Frontal cortex (tissue), 4 donors: ENCODE results near the gene HDAC9. TPM values are rescaled to one million over a fixed set of nuclear protein-coding genes. Genes with fewer than 3 reads are reported as not detected.
"Not testable (repeated sequence)": the region's sequence is repeated elsewhere in the genome, so short reads cannot be mapped to it uniquely, and the experiment has no call there.

Experiments used
- DNase-seq, 2 donors: peaks; one replicate each; pipeline ENCODE4 v3.0.0; 2012; ENCODE audit warnings: low spot score in 2 of 2
- FAIRE-seq: peaks from 2 replicates; lab custom pipeline; 2012; peaks lifted over from hg19 to GRCh38; lab: Jason Lieb, UNC
- total RNA-seq: library from RNA; depleted of rRNA; stranded (reverse); fragments of >200 nt; gene quantifications from one replicate; pipeline ENCODE4 v1.2.3, GENCODE V29; 2014
- donor health status: control.
- donor health status: control.
- donor health status: control.

HDAC9 gene
- total RNA-seq, 1 donor from 2014 or later, result 117 TPM

DNA sequence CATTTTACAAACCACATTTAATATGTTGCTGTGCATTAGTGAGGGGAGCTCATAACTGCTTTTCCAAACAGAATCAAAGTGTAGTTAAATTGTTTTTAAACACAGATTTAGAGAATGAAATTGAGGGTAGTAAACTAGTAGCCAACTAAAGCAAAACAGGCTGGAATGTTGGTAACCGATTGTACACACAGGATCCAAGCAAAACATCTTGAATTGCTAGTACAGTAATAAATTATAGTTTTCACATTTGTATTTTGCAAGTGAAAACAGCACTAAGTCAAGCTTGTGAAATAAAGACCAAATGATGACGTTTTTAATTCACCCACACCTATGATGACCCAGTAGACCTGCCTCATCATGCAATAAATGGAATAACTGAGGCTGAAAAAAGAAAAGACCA is 198.3 kb downstream of the HDAC9 start:
- FAIRE-seq (no peak), DNase-seq (no peak)

DNA sequence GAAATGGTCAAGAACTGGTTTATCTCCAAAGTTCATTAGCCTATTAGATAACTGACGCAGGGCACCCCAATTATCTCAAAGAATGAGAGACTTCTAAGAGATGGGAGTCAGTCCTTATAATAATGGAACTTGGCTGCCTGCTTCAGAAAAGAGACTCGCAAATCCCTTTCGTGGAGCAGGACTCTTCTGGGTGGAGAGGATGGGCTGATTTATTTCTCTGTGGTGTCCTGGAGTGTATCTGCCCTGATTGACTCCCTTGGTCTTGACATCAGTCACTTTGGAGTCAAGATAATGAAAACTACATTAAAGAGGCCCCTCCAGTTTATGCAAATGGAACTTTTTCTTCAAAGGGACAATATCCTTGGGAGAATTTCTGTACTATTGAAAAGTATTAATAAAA is 198.9 kb downstream of the HDAC9 start:
- FAIRE-seq (no peak), DNase-seq (no peak)

- DNase-seq, result no peak
- no peak for FAIRE-seq
These were observed 199.4 kb downstream of the HDAC9 start for GRCh38 chr7:18694911-18695310.

- DNase-seq, result no peak
- FAIRE-seq, result no peak
These were observed 202.7 kb downstream of the HDAC9 start for GRCh38 chr7:18698258-18698734.

DNA sequence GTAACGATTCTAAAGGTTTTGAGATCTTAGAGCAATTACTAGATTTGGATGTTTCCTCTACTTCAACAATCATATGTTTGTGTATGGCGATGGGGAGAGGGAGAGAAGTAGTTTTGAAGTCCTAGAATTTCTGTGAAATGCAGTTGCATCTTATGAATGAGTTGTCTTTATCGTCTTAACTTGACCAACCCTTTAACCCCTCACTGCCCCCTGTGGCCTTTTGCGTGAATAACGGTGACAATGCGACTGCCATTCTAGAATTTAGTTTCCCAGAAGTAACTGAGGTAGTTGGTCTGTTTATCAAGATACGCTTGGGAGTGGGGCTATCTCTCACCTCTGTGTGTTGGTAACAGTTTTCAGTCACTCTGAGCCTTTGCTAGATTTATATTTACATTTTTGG is 204.6 kb downstream of the HDAC9 start:
- DNase-seq, result no peak
- FAIRE-seq, result no peak

DNA sequence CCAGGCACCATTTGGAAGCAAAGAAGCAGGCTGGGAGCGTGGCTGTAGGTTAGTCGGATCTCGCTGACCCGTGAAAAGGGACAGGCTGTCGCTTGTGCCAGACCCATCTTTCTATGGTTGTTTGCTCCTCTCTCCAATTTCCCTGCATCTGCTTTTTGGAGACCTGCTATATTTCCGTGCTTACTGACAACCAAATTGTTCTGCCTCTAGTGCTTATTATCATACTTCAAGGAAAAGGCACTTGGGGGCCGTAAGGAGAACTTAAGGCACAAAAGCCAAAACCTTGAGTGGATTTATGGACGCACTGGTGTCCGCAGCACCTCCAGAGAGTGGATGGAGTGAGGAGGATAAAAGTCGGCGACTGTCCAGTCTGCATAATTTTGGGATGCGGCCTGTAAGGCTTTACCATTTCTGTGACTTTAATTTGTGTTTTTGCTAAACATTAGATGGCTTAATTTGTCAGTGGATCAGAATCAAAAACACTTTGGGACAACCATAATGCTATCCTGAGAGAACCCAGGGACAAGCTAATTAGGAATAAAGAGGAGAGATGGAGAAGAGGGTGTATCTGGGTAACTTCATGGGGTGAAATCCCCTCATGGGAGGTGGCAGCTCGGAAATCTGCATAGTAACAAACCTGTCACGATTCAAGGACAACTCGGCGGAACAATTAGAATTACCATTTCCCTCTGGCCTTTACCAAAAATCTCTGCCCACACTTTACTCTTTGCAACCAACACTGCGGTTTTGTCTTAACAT is 206.7 kb downstream of the HDAC9 start:
- no peak for DNase-seq
- FAIRE-seq, result no peak

DNA sequence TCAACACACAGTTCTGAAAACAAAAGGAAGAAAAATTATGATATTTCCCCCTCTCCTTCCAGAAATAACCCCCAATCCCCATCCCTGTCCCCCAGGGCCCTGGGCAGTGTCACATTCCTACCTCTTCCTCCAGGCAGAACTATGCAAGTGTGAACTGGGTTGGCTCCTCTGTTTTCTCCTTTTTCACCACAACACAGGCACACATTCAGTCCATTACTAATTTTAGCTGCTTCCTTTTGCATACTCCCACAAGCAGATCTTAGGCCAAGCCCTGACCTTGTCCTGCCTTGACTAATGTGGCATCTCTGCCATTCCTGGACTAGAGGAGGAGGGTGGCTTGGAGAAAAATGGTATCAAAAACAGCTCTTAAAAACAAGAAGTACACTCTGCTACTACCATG is 208.1 kb downstream of the HDAC9 start:
- DNase-seq (no peak), FAIRE-seq (no peak)

- FAIRE-seq (no peak), DNase-seq (no peak)
These were observed 211.1 kb downstream of the HDAC9 start for GRCh38 chr7:18706670-18707069.

- FAIRE-seq (no peak), DNase-seq (no peak)
These were observed 212.7 kb downstream of the HDAC9 start for GRCh38 chr7:18708204-18708603.

DNA sequence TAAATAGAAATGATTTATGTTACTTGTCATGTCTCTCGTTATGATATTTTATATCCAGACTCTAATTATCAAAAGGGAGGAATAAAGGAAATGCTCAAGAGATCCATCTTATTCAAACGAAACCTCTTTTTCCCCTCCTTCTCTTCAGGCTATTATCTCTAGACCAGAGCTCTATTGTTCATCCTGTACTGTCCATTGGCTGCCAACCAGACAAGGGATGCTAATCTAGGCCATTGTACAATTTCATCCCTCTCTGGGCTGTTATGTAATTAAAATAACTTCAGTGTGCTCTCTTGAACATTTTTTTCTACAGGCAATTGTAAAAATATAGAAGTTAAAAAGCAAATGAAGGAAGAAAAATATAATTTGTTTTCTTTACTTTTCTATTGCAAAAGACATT is 220.4 kb downstream of the HDAC9 start:
- no peak for FAIRE-seq
- DNase-seq, result no peak

- no peak for DNase-seq
- FAIRE-seq, result no peak
These were observed 225.9 kb downstream of the HDAC9 start for GRCh38 chr7:18721429-18721828.

- FAIRE-seq (no peak), DNase-seq (no peak)
These were observed 228.8 kb downstream of the HDAC9 start for GRCh38 chr7:18724318-18724717.

DNA sequence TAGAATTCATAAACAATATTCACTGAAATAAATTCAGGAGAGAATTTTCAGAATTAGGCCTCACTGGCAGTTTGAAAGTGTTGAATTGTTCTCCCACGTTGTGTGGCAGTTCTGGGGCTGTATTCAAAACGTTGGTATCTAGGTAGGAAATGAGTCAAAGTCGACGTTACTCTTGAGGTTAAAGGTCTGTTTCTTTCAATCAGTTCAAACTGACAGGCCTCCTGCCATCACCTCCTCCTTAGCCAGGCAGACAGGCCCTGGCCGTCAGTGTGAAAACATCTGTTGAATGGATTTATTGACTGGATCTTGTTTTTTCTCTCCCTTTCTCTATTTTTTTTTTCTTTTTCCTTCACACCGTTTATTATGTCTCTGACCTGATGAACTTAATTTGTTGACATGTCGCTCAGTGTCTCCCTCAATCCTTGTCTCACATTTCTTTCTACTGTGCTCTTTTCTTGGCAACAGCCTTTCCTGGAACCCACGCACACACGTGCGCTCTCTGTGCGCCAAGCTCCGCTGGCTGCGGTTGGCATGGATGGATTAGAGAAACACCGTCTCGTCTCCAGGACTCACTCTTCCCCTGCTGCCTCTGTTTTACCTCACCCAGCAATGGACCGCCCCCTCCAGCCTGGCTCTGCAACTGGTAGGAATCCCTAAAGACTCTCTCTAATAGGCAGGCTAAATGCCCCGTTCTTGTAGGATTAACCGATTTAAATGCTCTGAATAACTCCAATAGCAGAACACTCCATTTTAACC is 231.7 kb downstream of the HDAC9 start:
- FAIRE-seq (no peak), DNase-seq (no peak)

GRCh38 chr7:18736012-18736411 is 240.5 kb downstream of the HDAC9 start:
- DNase-seq, FAIRE-seq: not testable (repeated sequence)

DNA sequence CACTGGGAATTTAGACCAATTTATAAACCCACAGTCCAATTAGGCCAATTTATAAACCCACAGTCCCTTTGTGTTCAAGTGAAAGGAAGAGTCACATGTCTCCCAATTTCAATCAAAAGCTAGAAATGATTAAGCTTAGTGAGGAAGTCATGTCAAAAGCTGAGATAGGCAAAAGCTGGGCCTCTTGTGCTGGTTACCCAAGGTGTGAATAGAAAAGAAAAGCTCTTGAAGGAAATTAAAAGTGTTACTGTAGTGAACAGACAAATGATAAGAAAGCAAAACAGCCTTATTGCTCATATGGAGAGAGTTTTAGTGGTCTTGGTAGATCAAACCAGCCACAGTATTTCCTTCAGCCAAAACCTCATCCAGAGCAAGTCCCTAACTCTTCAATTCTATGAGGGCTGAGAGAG is 245.0 kb downstream of the HDAC9 start:
- no peak for FAIRE-seq
- DNase-seq, result no peak

- no peak for DNase-seq
These were observed 258.5 kb downstream of the HDAC9 start for GRCh38 chr7:18753972-18754610.

GRCh38 chr7:18754766-18755165 is 259.2 kb downstream of the HDAC9 start:
- FAIRE-seq (no peak), DNase-seq (no peak)

More at GRCh38 chr7:18753972-18754610, 258.5 kb downstream of the HDAC9 start:
- FAIRE-seq, result no peak

GRCh38 chr7:18755793-18756192 is 260.2 kb downstream of the HDAC9 start:
- DNase-seq (no peak), FAIRE-seq (no peak)

DNA sequence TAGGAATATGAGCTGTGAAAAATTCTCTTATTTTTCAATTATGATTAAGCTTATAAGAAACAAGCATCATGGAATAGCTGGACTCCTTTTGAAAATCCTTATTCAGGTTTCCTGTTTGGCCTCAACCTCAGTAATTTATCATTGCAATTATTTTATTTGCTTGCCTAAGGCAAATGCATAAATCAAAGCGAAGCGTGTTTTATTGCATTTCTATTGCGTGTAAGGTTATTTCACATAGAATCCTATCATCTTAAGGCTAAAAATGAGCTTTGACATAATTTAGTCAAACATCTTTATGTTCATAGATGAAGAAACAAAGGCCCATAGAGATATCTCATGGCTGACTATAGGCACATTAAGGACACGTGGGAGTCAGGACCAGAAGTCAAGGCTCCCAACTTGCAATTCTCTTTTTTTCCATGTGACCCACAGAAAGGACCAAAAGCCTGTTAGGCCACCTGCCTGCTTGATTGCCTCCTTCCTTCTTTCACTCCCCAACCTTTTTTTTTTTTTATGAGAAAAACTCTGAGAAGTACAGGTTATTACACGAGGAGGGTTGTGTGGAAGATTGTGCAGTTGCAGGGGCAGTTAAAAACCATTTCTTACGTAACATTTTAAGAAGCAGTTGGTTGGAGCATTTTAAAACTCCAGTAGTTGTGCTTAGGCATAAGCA is 261.0 kb downstream of the HDAC9 start:
- FAIRE-seq, result no peak
- DNase-seq, result no peak

GRCh38 chr7:18760046-18760445 is 264.5 kb downstream of the HDAC9 start:
- DNase-seq (no peak), FAIRE-seq (no peak)
